Astrocyte of the spinal cord (primary cell): Measurements from ENCODE around the gene RBMS3.

Experiments
- DNase-seq: peaks from one replicate; pipeline ENCODE4 v3.0.0; 2011; ENCODE audit warnings: low read depth, low spot score
- H3K4me3 ChIP-seq: 2 replicates; pipeline ENCODE4 v1.5.1; 2011; ENCODE audit warnings: low read depth, mild to moderate bottlenecking, low read length, moderate library complexity
- in situ Hi-C: cut with HindIII; loops from 2 replicates; pipeline ENCODE4 v1.10.0; 2017; ENCODE audit warnings: low sequenced_read_pairs
- TF ChIP-seq, protein P1 (sequence below): IDR thresholded peaks from 2 replicates; pipeline ENCODE4 v1.5.1; 2012; ENCODE audit warnings: low read depth, mild to moderate bottlenecking, low read length, inconsistent platforms

RBMS3 gene

DNA sequence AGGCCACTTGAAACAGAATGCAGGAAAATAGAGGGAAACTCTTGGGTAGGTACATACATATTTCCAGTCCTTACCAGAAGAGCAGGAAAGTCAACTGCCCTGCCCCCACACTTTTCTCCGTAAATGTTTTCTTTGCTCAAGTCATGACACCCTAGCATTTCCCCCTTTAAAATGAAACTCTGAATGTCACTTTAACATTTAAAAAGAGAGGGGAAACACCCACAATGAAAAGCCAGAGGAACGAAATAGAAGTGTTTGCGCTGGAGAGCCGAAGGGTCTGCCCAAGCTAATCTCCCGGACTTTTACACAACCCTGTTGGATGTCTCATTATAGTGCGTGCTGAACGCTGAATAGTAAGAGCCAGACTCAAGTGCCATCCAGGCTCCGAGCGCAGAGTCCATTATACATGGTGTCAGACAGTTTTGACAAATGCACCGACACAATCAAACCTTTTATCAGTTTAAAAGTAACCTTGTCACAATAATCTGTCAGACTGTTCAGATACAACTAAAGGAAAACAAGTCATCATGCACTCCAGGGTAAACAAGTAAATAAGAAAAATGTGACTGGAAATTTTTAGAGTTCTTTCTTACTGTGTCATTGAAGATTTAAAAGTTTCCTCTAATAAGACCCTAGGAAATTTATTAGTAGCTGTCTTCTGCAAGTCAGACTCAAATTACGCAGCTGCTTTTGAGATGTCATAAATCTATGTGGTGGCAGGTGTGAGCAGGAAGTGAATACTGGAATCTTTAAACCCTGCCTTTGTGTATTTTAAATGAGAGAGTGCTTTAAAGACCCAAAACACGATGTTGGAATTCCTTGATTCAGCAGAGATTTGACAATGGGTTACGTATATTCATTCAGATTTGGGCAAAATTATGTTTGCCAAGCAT is 159.8 kb downstream of the RBMS3 start:
- DNase-seq = peak; percentile 29
- in situ Hi-C loops = no loop called here
- TF ChIP-seq, protein P1, sequence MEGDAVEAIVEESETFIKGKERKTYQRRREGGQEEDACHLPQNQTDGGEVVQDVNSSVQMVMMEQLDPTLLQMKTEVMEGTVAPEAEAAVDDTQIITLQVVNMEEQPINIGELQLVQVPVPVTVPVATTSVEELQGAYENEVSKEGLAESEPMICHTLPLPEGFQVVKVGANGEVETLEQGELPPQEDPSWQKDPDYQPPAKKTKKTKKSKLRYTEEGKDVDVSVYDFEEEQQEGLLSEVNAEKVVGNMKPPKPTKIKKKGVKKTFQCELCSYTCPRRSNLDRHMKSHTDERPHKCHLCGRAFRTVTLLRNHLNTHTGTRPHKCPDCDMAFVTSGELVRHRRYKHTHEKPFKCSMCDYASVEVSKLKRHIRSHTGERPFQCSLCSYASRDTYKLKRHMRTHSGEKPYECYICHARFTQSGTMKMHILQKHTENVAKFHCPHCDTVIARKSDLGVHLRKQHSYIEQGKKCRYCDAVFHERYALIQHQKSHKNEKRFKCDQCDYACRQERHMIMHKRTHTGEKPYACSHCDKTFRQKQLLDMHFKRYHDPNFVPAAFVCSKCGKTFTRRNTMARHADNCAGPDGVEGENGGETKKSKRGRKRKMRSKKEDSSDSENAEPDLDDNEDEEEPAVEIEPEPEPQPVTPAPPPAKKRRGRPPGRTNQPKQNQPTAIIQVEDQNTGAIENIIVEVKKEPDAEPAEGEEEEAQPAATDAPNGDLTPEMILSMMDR = no peak
- H3K4me3 ChIP-seq = peak overlapping the region; percentile 17

DNA sequence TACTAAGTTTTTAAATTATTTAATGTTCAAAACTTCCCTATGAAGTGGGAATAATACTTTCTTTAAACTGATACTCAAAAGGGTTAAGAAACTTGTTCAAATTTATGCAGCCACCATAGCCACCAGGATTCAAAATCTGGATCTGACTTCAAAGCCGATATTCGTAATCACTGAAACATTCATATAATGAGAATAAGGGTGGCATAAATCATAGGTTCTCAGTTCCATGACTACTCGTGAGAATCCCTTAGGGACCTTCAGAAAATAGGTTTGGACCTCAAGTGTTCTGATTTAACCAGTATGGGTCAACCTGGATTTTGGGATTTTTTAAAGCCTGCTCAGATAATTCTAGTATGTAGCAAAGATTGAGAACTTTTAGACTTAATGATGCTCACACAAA is 160.6 kb downstream of the RBMS3 start:
- DNase-seq = no peak
- in situ Hi-C loops = no loop called here
- TF ChIP-seq, protein P1 = no peak

DNA sequence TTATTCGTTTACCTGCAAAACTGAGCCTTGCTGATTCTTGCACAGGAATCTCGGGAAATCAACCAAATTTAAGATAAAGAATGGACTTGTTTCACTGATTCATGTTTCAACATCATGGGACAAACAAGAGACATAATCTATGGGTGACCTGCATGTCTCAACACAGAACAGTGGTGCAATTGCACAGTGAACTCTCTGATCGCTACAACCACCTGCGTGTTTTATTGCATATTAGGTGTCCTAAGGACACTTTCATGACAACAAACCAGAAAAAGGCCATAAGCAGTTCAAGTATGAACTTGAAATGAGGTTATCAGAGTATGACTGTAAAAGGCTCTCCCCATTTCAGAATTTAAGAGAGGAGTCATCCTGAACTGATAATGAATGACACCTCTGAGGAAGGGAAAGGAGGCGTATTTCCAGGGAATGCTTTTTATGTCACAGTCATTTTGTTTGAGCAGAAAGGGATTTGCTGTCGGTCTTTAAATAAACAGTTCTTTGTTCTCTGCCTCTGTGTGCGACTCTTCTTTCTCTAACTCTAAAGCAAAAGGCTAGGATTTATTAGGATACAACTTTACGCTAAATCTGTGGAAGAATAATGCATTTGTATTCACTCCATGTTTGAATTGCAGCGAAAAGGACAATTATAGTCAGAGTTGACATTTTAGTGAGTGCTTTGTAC is 167.2 kb downstream of the RBMS3 start:
- DNase-seq = no peak
- H3K4me3 ChIP-seq = no peak overlapping the region
- in situ Hi-C loops = no loop called here
- TF ChIP-seq, protein P1 = no peak

More for the DNA sequence above, 160.6 kb downstream of the RBMS3 start:
- H3K4me3 ChIP-seq = no peak overlapping the region

DNA sequence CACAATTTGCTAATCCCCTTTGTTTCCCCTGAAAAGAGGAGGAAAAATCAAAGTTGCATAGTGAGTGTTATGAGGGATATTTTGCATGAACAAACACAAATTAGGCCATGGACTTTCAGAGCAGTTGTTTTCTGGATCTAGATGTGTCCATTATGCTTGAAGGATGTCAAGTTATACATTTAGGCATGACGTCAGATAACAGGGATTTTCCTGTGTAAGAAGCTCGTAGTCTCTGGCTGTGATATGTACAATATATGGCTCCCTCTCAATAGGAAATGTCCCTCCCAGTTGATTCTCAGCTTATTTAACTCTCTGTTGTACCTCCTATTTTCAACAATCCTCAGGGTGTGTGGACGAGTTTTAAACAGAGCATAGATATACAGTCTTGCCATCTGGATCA is 171.0 kb downstream of the RBMS3 start:
- in situ Hi-C loops = no loop called here
- no peak for DNase-seq
- no peak overlapping the region for H3K4me3 ChIP-seq
- TF ChIP-seq, protein P1 = no peak

DNA sequence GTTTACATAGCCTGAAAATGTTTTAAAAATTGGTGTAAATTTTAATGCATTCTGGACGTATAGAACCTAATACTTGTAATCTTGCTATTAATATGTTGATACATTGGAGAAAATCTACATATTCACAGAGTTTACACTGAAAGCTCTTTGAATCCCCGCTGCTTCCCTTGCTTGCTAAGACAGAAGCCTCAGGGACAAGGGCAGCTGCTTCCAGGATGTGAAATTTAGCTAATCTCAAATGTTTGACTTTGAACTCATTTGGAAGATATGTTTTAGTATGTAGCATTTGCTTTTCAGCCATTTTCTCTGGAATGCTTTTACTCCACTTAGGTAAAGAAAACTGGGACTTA is 172.0 kb downstream of the RBMS3 start:
- TF ChIP-seq, protein P1 = no peak
- in situ Hi-C loops = no loop called here
- no peak for DNase-seq
- no peak overlapping the region for H3K4me3 ChIP-seq

DNA sequence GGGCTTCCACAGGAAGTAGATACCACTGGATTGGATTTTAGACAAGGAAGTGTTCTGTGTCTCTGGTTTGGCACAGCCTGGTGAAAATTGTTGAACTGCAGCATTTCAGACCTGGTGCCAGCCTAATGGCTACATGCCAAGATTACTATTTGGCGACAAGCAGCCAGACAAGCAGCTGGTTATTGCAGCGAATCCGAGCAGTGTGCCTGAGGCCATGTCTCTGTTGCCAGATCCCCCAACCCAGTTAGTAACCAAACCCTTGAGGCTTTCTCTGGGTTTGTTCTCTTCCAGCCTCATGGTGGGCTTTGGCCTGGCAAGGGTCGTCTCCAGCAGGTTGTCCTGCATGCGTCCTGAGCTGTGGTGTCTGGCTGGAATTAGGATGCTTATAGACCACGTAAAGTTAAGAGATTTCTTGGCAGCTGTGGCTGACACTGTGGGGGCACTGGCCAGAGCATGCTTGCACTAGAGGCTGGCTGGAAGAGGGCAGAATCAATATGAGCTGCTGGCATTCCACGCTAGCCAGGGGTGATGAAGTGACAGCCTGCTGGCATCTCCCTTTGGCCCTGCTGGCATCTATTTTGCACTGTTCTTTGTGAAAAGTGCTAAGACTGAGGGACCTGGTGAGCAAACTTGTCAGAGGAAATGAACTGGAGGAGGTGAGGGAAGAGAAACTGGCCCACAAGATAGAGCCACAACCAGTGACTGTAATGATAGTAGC is 172.6 kb downstream of the RBMS3 start:
- TF ChIP-seq, protein P1 = no peak
- no peak overlapping the region for H3K4me3 ChIP-seq
- in situ Hi-C loops = no loop called here
- DNase-seq = no peak
